NCI-H1105 treated with DMSO at 0.1 percent for 48 hours (cell line): ENCODE data around the gene MFN1.

Experiments used
- DNase-seq: peaks from one replicate; lab custom pipeline; 2025; lab: John Stamatoyannopoulos, UW

The MFN1 gene

GRCh38 chr3:179430277-179430870 lies 82.9 kb downstream of the MFN1 start:
- no peak for DNase-seq

- DNase-seq = no peak
Observed at GRCh38 chr3:179432021-179432420, 84.5 kb downstream of the MFN1 start.

DNA sequence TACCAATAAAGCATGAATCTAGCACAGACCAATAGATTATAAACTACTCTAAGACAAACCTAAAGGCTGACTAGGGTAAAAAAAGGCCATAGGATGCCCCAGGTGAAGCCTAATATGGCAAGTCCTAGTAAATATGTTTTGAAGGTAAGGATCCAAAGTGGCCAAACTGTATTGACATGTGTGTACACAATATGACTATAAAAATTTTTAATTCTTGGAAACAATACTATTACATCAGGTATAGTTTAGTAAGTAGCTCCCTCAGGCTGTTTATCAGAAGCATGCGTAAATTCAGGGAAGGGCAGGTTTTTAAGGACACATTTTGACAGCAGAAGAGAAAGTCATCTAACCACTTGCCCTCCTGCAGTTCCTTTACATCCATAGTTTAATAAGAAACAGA lies 84.9 kb downstream of the MFN1 start:
- DNase-seq = no peak

- DNase-seq = no peak
Observed at GRCh38 chr3:179436517-179436916, 89.0 kb downstream of the MFN1 start.

- no peak for DNase-seq
Observed at GRCh38 chr3:179438841-179439240, 91.3 kb downstream of the MFN1 start.
